Gastrocnemius medialis (tissue), 4 donors: ENCODE measurements around the gene GCHFR. TPM values are rescaled to one million over a fixed set of nuclear protein-coding genes. Genes with fewer than 3 reads are reported as not detected.

ENCODE experiments used
- ATAC-seq, 2 donors: fragments of 150-250 bp; one replicate each; pipeline ENCODE4 v1.9.1; 2016
- DNase-seq, 2 donors: peaks; one replicate each; pipeline ENCODE4 v3.0.0-alpha.2; 2019
- H3K27ac ChIP-seq, 4 donors: fragments of 200-600 bp; sonication (generic); 1 replicate in 1 of 4; 2 replicates in 3 of 4; pipeline ENCODE4 v1.5.1; 2016 to 2018; ENCODE audit warnings: mild to moderate bottlenecking in 2 of 4, moderate library complexity in 1 of 4
- H3K27me3 ChIP-seq, 3 donors: fragments of 200-600 bp; sonication (generic) in 2 of 3; 1 replicate in 1 of 3; 2 replicates in 2 of 3; pipeline versions ENCODE4 v1.5.1 to v1.6.0; 2016 to 2019; ENCODE audit warnings: mild to moderate bottlenecking in 1 of 3, moderate library complexity in 1 of 3
- H3K36me3 ChIP-seq, 2 donors: fragments of 200-600 bp; sonication (generic) in 1 of 2; one replicate each; pipeline ENCODE4 v1.5.1; 2017 to 2018
- H3K4me1 ChIP-seq, 2 donors: fragments of 200-600 bp; sonication (generic) in 1 of 2; one replicate each; pipeline ENCODE4 v1.5.1; 2016 to 2017; ENCODE audit warnings: mild to moderate bottlenecking in 2 of 2
- H3K4me3 ChIP-seq, 4 donors: fragments of 200-600 bp; sonication (generic) in 3 of 4; 1 replicate in 1 of 4; 2 replicates in 3 of 4; pipeline ENCODE4 v1.5.1; 2016 to 2019; ENCODE audit warnings: mild to moderate bottlenecking in 2 of 4
- H3K9me3 ChIP-seq, 3 donors: fragments of 200-600 bp; sonication (generic) in 2 of 3; 1 replicate in 1 of 3; 2 replicates in 2 of 3; pipeline ENCODE4 v1.5.1; 2016 to 2019
- CTCF ChIP-seq, 5 experiments: fragments of 450-650 bp in 3 of 5; fragments of 200-600 bp in 2 of 5; sonication (generic) in 2 of 5; IDR thresholded peaks in 4 of 5; conservative IDR thresholded peaks in 1 of 5; 1 replicate in 4 of 5; 2 replicates in 1 of 5; pipeline ENCODE4 v1.5.1; 2016 to 2019; ENCODE audit warnings: antibody characterized with exemption in 5 of 5, mild to moderate bottlenecking in 3 of 5, moderate library complexity in 3 of 5
- POLR2A ChIP-seq, 2 donors: fragments of 450-650 bp; IDR thresholded peaks; one replicate each; pipeline ENCODE4 v1.6.1; 2017; ENCODE audit warnings: antibody characterized with exemption in 2 of 2, mild to moderate bottlenecking in 2 of 2, moderate library complexity in 2 of 2
- in situ Hi-C, 4 donors: fragments of 200-750 bp; cut with MboI; loops; one replicate each; pipeline versions ENCODE4 v1.15.0 to v1.8.0; 2017; ENCODE audit warnings: low sequenced_read_pairs in 4 of 4
- intact Hi-C: fragments of 100-400 bp; cut with DNase I; formaldehyde crosslinking; loops from one replicate; pipeline ENCODE4 v1.15.1; 2023; ENCODE audit warnings: low total_unique reads
- total RNA-seq, 4 donors: library from RNA; depleted of rRNA; stranded (reverse); fragments of >200 nt; gene quantifications; one replicate each; pipeline versions ENCODE4 v1.1.0 to v1.2.3, GENCODE V29; 2016

GCHFR gene
- 10 to 100 TPM in 3 of 4 donors, under 1 TPM in 1; 0.49 to 16.9 (median 14.4) TPM for total RNA-seq

- peak within 1 kb of the TSS; percentile 57 to 66 (median 62) for H3K4me3 ChIP-seq
- no peaks in the 10 kb centered on the region for H3K9me3 ChIP-seq
- peak in 1 of 2 donors; percentile 61 for DNase-seq
- peak within 1 kb of the TSS; percentile 65 to 82 (median 74) for H3K27ac ChIP-seq
- peaks cover 21 to 28% of the 10 kb centered on the region in 2 donors for H3K4me1 ChIP-seq
- in situ Hi-C loops, result no loop called here
- intact Hi-C loops, result loop anchor here (5.0 to 10.0 kb wide), 2 partner anchors 43 to 351 kb away; partner anchors contain the start of genes DNAJC17, INO80 and ZFYVE19
- TF ChIP-seq CTCF (IDR thresholded peaks at IDR 0.05 in 4 of 5, conservative IDR thresholded peaks at IDR 0.05 in 1 of 5), result peak in 4 of 5 experiments; percentile 27 to 47 (median 33)
- TF ChIP-seq POLR2A (IDR thresholded peaks at IDR 0.05), result peak; percentile 65 to 74
- no peaks in the 10 kb centered on the region for H3K27me3 ChIP-seq
- ATAC-seq, result peak; percentile 54 to 72
- peaks cover 0 to 4% of the 10 kb centered on the region in 2 donors for H3K36me3 ChIP-seq
These were observed at the start of gene GCHFR for GRCh38 chr15:40763801-40764628. TSS of gene GCHFR (plus strand) at chr15:40764068. CDS start at chr15:40764181, 113 bp downstream.

- DNase-seq, result no peak
- TF ChIP-seq POLR2A (IDR thresholded peaks at IDR 0.05) (no peak), CTCF (IDR thresholded peaks at IDR 0.05 in 4 of 5, conservative IDR thresholded peaks at IDR 0.05 in 1 of 5) (no peak)
These were observed 49.7 kb upstream of the GCHFR start for GRCh38 chr15:40714144-40714543.

GRCh38 chr15:40716165-40716564 lies 47.7 kb upstream of the GCHFR start:
- no peaks in the 10 kb centered on the region for H3K4me1 ChIP-seq
- no peak overlapping the region for H3K27ac ChIP-seq
- no peaks in the 10 kb centered on the region for H3K9me3 ChIP-seq
- no peak for ATAC-seq
- H3K27me3 ChIP-seq, result no peaks in the 10 kb centered on the region
- H3K4me3 ChIP-seq, result no peak overlapping the region
- TF ChIP-seq POLR2A (IDR thresholded peaks at IDR 0.05) (no peak), CTCF (IDR thresholded peaks at IDR 0.05 in 4 of 5, conservative IDR thresholded peaks at IDR 0.05 in 1 of 5) (no peak)
- DNase-seq, result no peak
- H3K36me3 ChIP-seq, result no peaks in the 10 kb centered on the region
- in situ Hi-C loops, result no loop called here
- intact Hi-C loops, result no loop called here

More at GRCh38 chr15:40714144-40714543, 49.7 kb upstream of the GCHFR start:
- no peak for ATAC-seq
- Histone ChIP-seq H3K4me3 (no peak overlapping the region), H3K27me3 (no peaks in the 10 kb centered on the region), H3K4me1 (no peaks in the 10 kb centered on the region), H3K9me3 (no peaks in the 10 kb centered on the region), H3K27ac (no peak overlapping the region), H3K36me3 (no peaks in the 10 kb centered on the region)
- intact Hi-C loops (no loop called here), in situ Hi-C loops (no loop called here)

GRCh38 chr15:40721701-40722100 lies 42.2 kb upstream of the GCHFR start:
- no peak for DNase-seq
- Histone ChIP-seq H3K27ac (no peak overlapping the region), H3K4me1 (no peaks in the 10 kb centered on the region), H3K36me3 (no peaks in the 10 kb centered on the region), H3K9me3 (no peaks in the 10 kb centered on the region), H3K4me3 (no peak overlapping the region), H3K27me3 (no peaks in the 10 kb centered on the region)
- intact Hi-C loops (no loop called here), in situ Hi-C loops (no loop called here)
- TF ChIP-seq CTCF (IDR thresholded peaks at IDR 0.05 in 4 of 5, conservative IDR thresholded peaks at IDR 0.05 in 1 of 5) (no peak), POLR2A (IDR thresholded peaks at IDR 0.05) (no peak)
- no peak for ATAC-seq
